Activated T-helper 2 cell treated with anti-CD3 and anti-CD28 coated beads, Interferon-gamma antibody, Interleukin-2, Interleukin-4, amounts not matched to agents 10 μg/mL and 5 μg/mL and 100 μg/mL, durations not matched to agents 14 hours and 24 hours and 36 hours (primary cell): ENCODE measurements around the gene PUS3. TPM values are rescaled to one million over a fixed set of nuclear protein-coding genes. Genes with fewer than 3 reads are reported as not detected.
"Not testable (repeated sequence)": the region's sequence is repeated elsewhere in the genome, so short reads cannot be mapped to it uniquely, and the experiment has no call there.

Experiments
- DNase-seq: peaks from one replicate; pipeline ENCODE4 v3.0.0; 2021; ENCODE audit warnings: low spot score
- H3K27ac Mint-ChIP-seq: one replicate; pipeline ENCODE4 v1.8.0; 2021; ENCODE audit warnings: mixed read lengths
- H3K27me3 Mint-ChIP-seq: one replicate; pipeline ENCODE4 v1.8.0; 2021; ENCODE audit warnings: low read depth, mixed read lengths
- H3K36me3 Mint-ChIP-seq: one replicate; pipeline ENCODE4 v1.8.0; 2021; ENCODE audit warnings: low read depth, mixed read lengths
- H3K4me1 Mint-ChIP-seq: one replicate; pipeline ENCODE4 v1.8.0; 2021; ENCODE audit warnings: low read depth, mixed read lengths
- H3K4me3 Mint-ChIP-seq: one replicate; pipeline ENCODE4 v1.8.0; 2021; ENCODE audit warnings: low read depth, mild to moderate bottlenecking, moderate library complexity, mixed read lengths
- H3K9me3 Mint-ChIP-seq: one replicate; pipeline ENCODE4 v1.8.0; 2021; ENCODE audit warnings: mixed read lengths
- intact Hi-C: fragments of 100-400 bp; cut with micrococcal nuclease; formaldehyde crosslinking; loops from one replicate; pipeline ENCODE4 v1.15.1; 2023
- total RNA-seq: library from RNA; stranded (reverse); gene quantifications from 2 replicates; pipeline ENCODE4 v1.2.3, GENCODE V29; 2022

The PUS3 gene
- total RNA-seq, 1 donor from 2014 or later: 16.0 TPM

DNA sequence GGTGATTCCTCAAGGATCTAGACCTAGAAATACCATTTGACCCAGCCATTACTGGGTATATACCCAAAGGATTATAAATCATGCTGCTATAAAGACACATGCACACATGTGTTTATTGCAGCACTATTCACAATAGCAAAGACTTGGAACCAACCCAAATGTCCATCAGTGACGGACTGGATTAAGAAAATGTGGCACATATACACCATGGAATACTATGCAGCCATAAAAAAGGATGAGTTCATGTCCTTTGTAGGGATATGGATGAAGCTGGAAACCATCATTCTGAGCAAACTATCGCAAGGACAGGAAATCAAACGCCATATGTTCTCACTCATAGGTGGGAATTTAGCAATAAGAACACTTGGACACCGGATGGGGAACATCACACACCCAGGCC is 37.7 kb downstream of the PUS3 start:
- H3K4me1 Mint-ChIP-seq, intact Hi-C loops, H3K27ac Mint-ChIP-seq, H3K27me3 Mint-ChIP-seq, DNase-seq, H3K9me3 Mint-ChIP-seq, H3K4me3 Mint-ChIP-seq, H3K36me3 Mint-ChIP-seq: not testable (repeated sequence)

DNA sequence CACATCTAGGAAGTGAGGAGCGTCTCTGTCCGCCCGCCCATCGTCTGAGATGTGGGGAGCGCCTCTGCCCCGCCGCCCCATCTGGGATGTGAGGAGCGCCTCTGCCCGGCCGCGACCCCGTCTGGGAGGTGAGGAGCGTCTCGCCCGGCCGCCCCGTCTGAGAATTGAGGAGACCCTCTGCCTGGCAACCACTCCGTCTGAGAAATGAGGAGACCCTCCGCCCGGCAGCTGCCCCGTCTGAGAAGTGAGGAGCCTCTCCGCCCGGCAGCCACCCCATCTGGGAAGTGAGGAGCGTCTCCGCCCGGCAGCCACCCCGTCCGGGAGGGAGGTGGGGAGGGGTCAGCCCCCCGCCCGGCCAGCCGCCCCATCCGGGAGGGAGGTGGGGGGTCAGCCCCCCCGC is 40.2 kb downstream of the PUS3 start:
- H3K27me3 Mint-ChIP-seq, H3K4me1 Mint-ChIP-seq, H3K27ac Mint-ChIP-seq, intact Hi-C loops, DNase-seq, H3K4me3 Mint-ChIP-seq, H3K9me3 Mint-ChIP-seq, H3K36me3 Mint-ChIP-seq: not testable (repeated sequence)

DNA sequence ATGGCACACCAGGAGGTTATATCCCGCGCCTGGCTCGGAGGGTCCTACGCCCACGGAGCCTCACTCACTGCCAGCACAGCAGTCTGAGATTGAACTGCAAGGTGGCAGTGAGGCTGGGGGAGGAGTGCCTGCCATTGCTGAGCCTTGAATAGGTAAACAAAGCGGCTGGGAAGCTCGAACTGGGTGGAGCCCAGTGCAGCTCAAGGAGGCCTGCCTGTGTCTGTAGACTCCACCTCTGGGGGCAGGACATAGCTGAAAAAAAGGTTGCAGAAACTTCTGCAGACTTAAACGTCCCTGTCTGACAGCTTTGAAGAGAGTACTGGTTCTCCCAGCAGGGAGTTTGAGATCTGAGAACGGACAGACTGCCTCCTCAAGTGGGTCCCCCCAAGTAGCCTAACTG is 45.3 kb downstream of the PUS3 start:
- H3K27ac Mint-ChIP-seq, H3K27me3 Mint-ChIP-seq, DNase-seq, H3K36me3 Mint-ChIP-seq, H3K4me3 Mint-ChIP-seq, intact Hi-C loops: not testable (repeated sequence)
- peaks cover 11% of the 10 kb centered on the region for H3K4me1 Mint-ChIP-seq
- H3K9me3 Mint-ChIP-seq: peaks cover 22% of the 10 kb centered on the region

DNA sequence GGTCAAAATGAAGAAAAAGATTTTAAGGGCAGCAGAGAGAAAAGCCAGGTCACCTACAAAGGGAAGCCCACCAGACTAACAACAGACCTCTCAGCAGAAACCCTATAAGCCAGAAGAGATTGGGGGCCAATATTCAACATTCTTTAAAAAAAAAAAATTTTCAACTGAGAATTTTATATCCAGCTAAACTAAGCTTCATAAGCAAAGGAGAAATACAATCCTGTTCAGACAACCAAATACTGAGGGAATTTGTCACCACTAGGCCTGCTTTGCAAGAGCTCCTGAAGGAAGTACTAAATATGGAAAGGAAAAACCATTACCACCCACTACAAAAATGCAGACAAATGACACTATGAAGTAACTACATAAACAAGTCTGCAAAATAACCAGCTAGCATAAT is 56.8 kb downstream of the PUS3 start:
- no peaks in the 10 kb centered on the region for H3K4me1 Mint-ChIP-seq
- intact Hi-C loops: no loop called here
- DNase-seq: no peak

More for the DNA sequence above, 56.8 kb downstream of the PUS3 start:
- no peak overlapping the region for H3K4me3 Mint-ChIP-seq
- H3K36me3 Mint-ChIP-seq: peaks cover 5% of the 10 kb centered on the region
- H3K27ac Mint-ChIP-seq: no peak overlapping the region
- H3K27me3 Mint-ChIP-seq: no peaks in the 10 kb centered on the region
- peaks cover 30% of the 10 kb centered on the region for H3K9me3 Mint-ChIP-seq

Other genes with a start within 250 kb of the PUS3 start
- not detected in 2 replicates for gene ACRV1, start 222.4 kb downstream of the PUS3 start, total RNA-seq
- not detected in 2 replicates for gene PATE1, start 156.9 kb downstream of the PUS3 start, total RNA-seq
- not detected in 2 replicates for gene PATE2, start 124.4 kb downstream of the PUS3 start, total RNA-seq
- not detected in 2 replicates for gene PATE3, start 115.1 kb downstream of the PUS3 start, total RNA-seq
- gene PATE4, start 69.9 kb downstream of the PUS3 start, total RNA-seq: not detected in 2 replicates
- gene HYLS1, start 15.5 kb downstream of the PUS3 start, total RNA-seq: 12.0 and 12.5 TPM in 2 replicates
- gene DDX25, start 1.3 kb upstream of the PUS3 start, total RNA-seq: not detected in 2 replicates
- not detected in 2 replicates for gene VSIG10L2, start 42.8 kb upstream of the PUS3 start, total RNA-seq
- 3.2 and 3.5 TPM in 2 replicates for gene CDON, start 159.7 kb upstream of the PUS3 start, total RNA-seq